Measurements from ENCODE around the gene RDH8. TPM values are rescaled to one million over a fixed set of nuclear protein-coding genes. Genes with fewer than 3 reads are reported as not detected.
A peak's percentile ranks its signal among the peaks of the same experiment; 100 is the strongest.

Gene RDH8
- total RNA-seq, 2 experiments from 2014 or later = not detected

GRCh38 chr19:9989504-9989903, 23.8 kb upstream of the RDH8 start:
- POLR2A ChIA-PET = no interaction called here
- Mint-ChIP-seq H3K36me3 (ENCODE audit: low read depth) (no peaks in the 10 kb centered on the region), H3K4me1 (ENCODE audit: low read depth) (no peaks in the 10 kb centered on the region), H3K27ac (no peak overlapping the region), H3K4me3 (no peak overlapping the region), H3K9me3 (ENCODE audit: insufficient read depth) (no peaks in the 10 kb centered on the region), H3K27me3 (ENCODE audit: low read depth) (no peaks in the 10 kb centered on the region)
- ATAC-seq (no peak), DNase-seq (no peak)
- CTCF ChIA-PET = interaction anchor here (1.5 kb wide), 1 partner anchor 11 kb away, joined by 5 read pairs; no protein-coding TSS in a partner anchor

- DNase-seq = no peak
- POLR2A ChIA-PET = no interaction called here
- ATAC-seq = no peak
- no peaks in the 10 kb centered on the region for H3K36me3 Mint-ChIP-seq (ENCODE audit: low read depth)
- no peak overlapping the region for H3K4me3 Mint-ChIP-seq
- no peaks in the 10 kb centered on the region for H3K9me3 Mint-ChIP-seq (ENCODE audit: insufficient read depth)
- H3K4me1 Mint-ChIP-seq (ENCODE audit: low read depth) = no peaks in the 10 kb centered on the region
- H3K27me3 Mint-ChIP-seq (ENCODE audit: low read depth) = no peaks in the 10 kb centered on the region
- CTCF ChIA-PET = interaction anchor here (1.1 kb wide), 1 partner anchor 9 kb away, joined by 3 read pairs; no protein-coding TSS in a partner anchor
- no peak overlapping the region for H3K27ac Mint-ChIP-seq
Observed at GRCh38 chr19:9991425-9992191, 21.7 kb upstream of the RDH8 start.

- ChIA-PET POLR2A (no interaction called here), CTCF (no interaction called here)
- peaks cover 3% of the 10 kb centered on the region for H3K27me3 Mint-ChIP-seq (ENCODE audit: low read depth)
- peaks cover 2% of the 10 kb centered on the region for H3K4me1 Mint-ChIP-seq (ENCODE audit: low read depth)
- DNase-seq (no peak), ATAC-seq (no peak)
- no peak overlapping the region for H3K27ac Mint-ChIP-seq
- no peaks in the 10 kb centered on the region for H3K9me3 Mint-ChIP-seq (ENCODE audit: insufficient read depth)
- no peaks in the 10 kb centered on the region for H3K36me3 Mint-ChIP-seq (ENCODE audit: low read depth)
- no peak overlapping the region for H3K4me3 Mint-ChIP-seq
Observed at GRCh38 chr19:9995084-9995483, 18.2 kb upstream of the RDH8 start.

- POLR2A ChIA-PET = no interaction called here
- H3K36me3 Mint-ChIP-seq (ENCODE audit: low read depth) = no peaks in the 10 kb centered on the region
- CTCF ChIA-PET = no interaction called here
Observed at GRCh38 chr19:9995999-9996398, 17.3 kb upstream of the RDH8 start.

GRCh38 chr19:9996541-9996940, 16.7 kb upstream of the RDH8 start:
- peaks cover 3% of the 10 kb centered on the region for H3K4me1 Mint-ChIP-seq (ENCODE audit: low read depth)
- peaks cover 4% of the 10 kb centered on the region for H3K27me3 Mint-ChIP-seq (ENCODE audit: low read depth)
- H3K4me3 Mint-ChIP-seq = no peak overlapping the region
- ChIA-PET CTCF (no interaction called here), POLR2A (no interaction called here)
- H3K27ac Mint-ChIP-seq = no peak overlapping the region
- no peak for ATAC-seq
- H3K36me3 Mint-ChIP-seq (ENCODE audit: low read depth) = no peaks in the 10 kb centered on the region
- H3K9me3 Mint-ChIP-seq (ENCODE audit: insufficient read depth) = no peaks in the 10 kb centered on the region
- DNase-seq = no peak

More at GRCh38 chr19:9995999-9996398, 17.3 kb upstream of the RDH8 start:
- Mint-ChIP-seq H3K27me3 (ENCODE audit: low read depth) (peaks cover 4% of the 10 kb centered on the region), H3K9me3 (ENCODE audit: insufficient read depth) (no peaks in the 10 kb centered on the region), H3K4me3 (no peak overlapping the region), H3K4me1 (ENCODE audit: low read depth) (peaks cover 3% of the 10 kb centered on the region), H3K27ac (no peak overlapping the region)
- DNase-seq = no peak
- no peak for ATAC-seq

GRCh38 chr19:10000171-10000826, 13.0 kb upstream of the RDH8 start:
- Mint-ChIP-seq H3K27me3 (ENCODE audit: low read depth) (peaks cover 7% of the 10 kb centered on the region), H3K4me1 (ENCODE audit: low read depth) (peaks cover 11% of the 10 kb centered on the region)

GRCh38 chr19:10001899-10002298, 11.4 kb upstream of the RDH8 start:
- POLR2A ChIA-PET = no interaction called here
- CTCF ChIA-PET = interaction anchor here (0.6 to 3.4 kb wide), 5 partner anchors 18 to 79 kb away, joined by 3 to 29 read pairs (median 7); no protein-coding TSS in a partner anchor
- ATAC-seq = no peak
- H3K36me3 Mint-ChIP-seq (ENCODE audit: low read depth) = no peaks in the 10 kb centered on the region
- peaks cover 18% of the 10 kb centered on the region for H3K4me1 Mint-ChIP-seq (ENCODE audit: low read depth)
- H3K27ac Mint-ChIP-seq = no peak overlapping the region
- H3K9me3 Mint-ChIP-seq (ENCODE audit: insufficient read depth) = no peaks in the 10 kb centered on the region
- no peak for DNase-seq
- no peak overlapping the region for H3K4me3 Mint-ChIP-seq
- H3K27me3 Mint-ChIP-seq (ENCODE audit: low read depth) = peaks cover 11% of the 10 kb centered on the region

More at GRCh38 chr19:10000171-10000826, 13.0 kb upstream of the RDH8 start:
- Mint-ChIP-seq H3K36me3 (ENCODE audit: low read depth) (no peaks in the 10 kb centered on the region), H3K4me3 (no peak overlapping the region), H3K27ac (no peak overlapping the region), H3K9me3 (ENCODE audit: insufficient read depth) (no peaks in the 10 kb centered on the region)
- DNase-seq = peak; percentile 73
- POLR2A ChIA-PET = no interaction called here
- peak; percentile 60 for ATAC-seq
- CTCF ChIA-PET = interaction anchor here (0.7 to 3.4 kb wide), 17 partner anchors 9 to 364 kb away, joined by 3 to 29 read pairs (median 3); partner anchors contain the start of gene COL5A3

GRCh38 chr19:10003271-10003670, 10.0 kb upstream of the RDH8 start:
- Mint-ChIP-seq H3K4me3 (no peak overlapping the region), H3K4me1 (ENCODE audit: low read depth) (peaks cover 19% of the 10 kb centered on the region), H3K27ac (no peak overlapping the region), H3K27me3 (ENCODE audit: low read depth) (peaks cover 14% of the 10 kb centered on the region), H3K9me3 (ENCODE audit: insufficient read depth) (no peaks in the 10 kb centered on the region), H3K36me3 (ENCODE audit: low read depth) (no peaks in the 10 kb centered on the region)
- no peak for DNase-seq
- no peak for ATAC-seq
- ChIA-PET POLR2A (no interaction called here), CTCF (no interaction called here)

GRCh38 chr19:10004617-10005016, 8.7 kb upstream of the RDH8 start:
- ATAC-seq = no peak
- POLR2A ChIA-PET = no interaction called here
- no peak overlapping the region for H3K27ac Mint-ChIP-seq

GRCh38 chr19:10005632-10006334, 7.5 kb upstream of the RDH8 start:
- H3K4me3 Mint-ChIP-seq = no peak overlapping the region
- H3K27me3 Mint-ChIP-seq (ENCODE audit: low read depth) = peaks cover 25% of the 10 kb centered on the region
- H3K4me1 Mint-ChIP-seq (ENCODE audit: low read depth) = peaks cover 22% of the 10 kb centered on the region

More at GRCh38 chr19:10004617-10005016, 8.7 kb upstream of the RDH8 start:
- Mint-ChIP-seq H3K36me3 (ENCODE audit: low read depth) (no peaks in the 10 kb centered on the region), H3K4me1 (ENCODE audit: low read depth) (peaks cover 22% of the 10 kb centered on the region), H3K9me3 (ENCODE audit: insufficient read depth) (no peaks in the 10 kb centered on the region), H3K27me3 (ENCODE audit: low read depth) (peaks cover 22% of the 10 kb centered on the region), H3K4me3 (no peak overlapping the region)
- CTCF ChIA-PET = interaction anchor here (1.7 kb wide), 1 partner anchor 23 kb away, joined by 6 read pairs; no protein-coding TSS in a partner anchor
- no peak for DNase-seq

GRCh38 chr19:10006335-10006708, 7.0 kb upstream of the RDH8 start:
- ChIA-PET CTCF (no interaction called here), POLR2A (no interaction called here)
- H3K4me3 Mint-ChIP-seq = no peak overlapping the region
- peaks cover 22% of the 10 kb centered on the region for H3K4me1 Mint-ChIP-seq (ENCODE audit: low read depth)
- H3K27ac Mint-ChIP-seq = no peak overlapping the region
- ATAC-seq (no peak), DNase-seq (no peak)
- H3K9me3 Mint-ChIP-seq (ENCODE audit: insufficient read depth) = no peaks in the 10 kb centered on the region
- H3K27me3 Mint-ChIP-seq (ENCODE audit: low read depth) = peaks cover 29% of the 10 kb centered on the region
- H3K36me3 Mint-ChIP-seq (ENCODE audit: low read depth) = no peaks in the 10 kb centered on the region

More at GRCh38 chr19:10005632-10006334, 7.5 kb upstream of the RDH8 start:
- H3K27ac Mint-ChIP-seq = no peak overlapping the region
- DNase-seq (no peak), ATAC-seq (no peak)
- ChIA-PET POLR2A (no interaction called here), CTCF (interaction anchor here (1.7 kb wide), 1 partner anchor 21 kb away, joined by 6 read pairs; no protein-coding TSS in a partner anchor)
- H3K9me3 Mint-ChIP-seq (ENCODE audit: insufficient read depth) = no peaks in the 10 kb centered on the region
- no peaks in the 10 kb centered on the region for H3K36me3 Mint-ChIP-seq (ENCODE audit: low read depth)
